ENCODE data around the gene EID1.

EID1 gene

DNA sequence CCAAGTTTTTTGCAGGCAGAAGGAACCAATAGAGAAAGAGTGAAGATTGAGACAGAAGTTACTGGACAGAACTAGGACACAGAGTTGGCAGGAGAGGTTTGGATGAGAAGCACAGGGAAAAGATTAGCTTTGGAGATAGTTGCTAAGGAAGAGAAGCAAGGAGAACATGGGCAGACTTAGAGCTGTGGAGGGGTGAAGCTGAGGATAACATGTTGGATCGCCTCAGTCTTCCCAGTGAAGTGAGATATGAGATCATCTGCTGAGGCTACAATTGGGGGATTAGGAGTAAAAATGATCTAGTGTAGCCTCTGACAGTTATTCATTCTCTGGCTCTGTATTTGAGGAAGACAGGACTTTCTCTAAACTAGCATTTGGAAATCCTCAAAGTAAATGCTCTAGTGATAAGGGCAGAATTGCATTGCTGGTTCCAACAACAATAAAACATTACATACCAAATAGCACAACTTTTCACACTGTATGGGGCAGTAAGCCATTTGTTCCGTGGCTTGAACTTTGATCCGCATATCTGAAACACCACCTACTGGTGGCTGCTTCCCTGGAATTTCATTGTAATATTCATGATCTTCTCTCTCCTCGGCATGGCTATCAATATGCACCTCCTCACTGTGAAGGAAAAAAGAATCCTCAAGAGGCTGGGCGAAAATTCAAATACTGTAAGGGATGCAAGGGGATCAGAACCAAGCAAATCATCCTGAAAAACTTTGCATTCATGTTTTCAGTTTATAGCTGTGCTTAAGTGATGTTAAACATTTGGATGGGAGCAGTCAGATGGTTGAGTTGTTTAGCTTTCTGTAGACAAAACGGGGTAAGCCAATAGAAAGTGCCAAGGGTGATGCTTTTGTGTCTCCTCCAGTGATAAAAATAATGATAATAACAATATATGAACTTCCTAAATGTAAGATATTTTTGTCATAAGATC is 22.2 kb upstream of the EID1 start:
- FAIRE-seq (no peak), DNase-seq (ENCODE audit: insufficient read length) (no peak)
- TF ChIP-seq POLR2AphosphoS5 (IDR thresholded peaks at IDR 0.05; ENCODE audit: low read depth, low read length): no peak
- no peak for TF ChIP-seq POLR2A (IDR thresholded peaks at IDR 0.05; ENCODE audit: low read depth, low read length)
- TF ChIP-seq TAF1 (IDR thresholded peaks at IDR 0.05; ENCODE audit: borderline replicate concordance, low read depth, low read length): no peak

DNA sequence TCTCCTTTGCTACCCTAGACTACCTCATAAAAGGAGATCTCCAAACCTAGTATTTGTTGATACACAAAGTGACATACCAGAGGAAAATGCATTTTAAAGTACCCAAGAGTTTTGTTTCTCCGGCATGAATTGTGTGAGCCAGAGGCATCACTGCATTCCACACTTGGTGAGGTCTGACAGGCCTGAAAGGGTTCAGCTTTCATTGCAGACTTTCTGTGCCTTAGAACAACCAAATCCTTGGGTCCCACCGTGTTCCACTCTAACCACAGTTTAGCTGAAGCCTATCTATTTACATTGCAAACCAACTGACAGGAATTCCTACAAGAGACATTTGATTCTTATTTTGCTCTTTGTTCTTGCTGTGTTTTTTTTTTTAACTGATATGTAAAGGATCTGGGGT is 21.0 kb upstream of the EID1 start:
- no peak for DNase-seq (ENCODE audit: insufficient read length)
- no peak for TF ChIP-seq POLR2AphosphoS5 (IDR thresholded peaks at IDR 0.05; ENCODE audit: low read depth, low read length)
- TF ChIP-seq TAF1 (IDR thresholded peaks at IDR 0.05; ENCODE audit: borderline replicate concordance, low read depth, low read length): no peak
- no peak for TF ChIP-seq POLR2A (IDR thresholded peaks at IDR 0.05; ENCODE audit: low read depth, low read length)
- no peak for FAIRE-seq

DNA sequence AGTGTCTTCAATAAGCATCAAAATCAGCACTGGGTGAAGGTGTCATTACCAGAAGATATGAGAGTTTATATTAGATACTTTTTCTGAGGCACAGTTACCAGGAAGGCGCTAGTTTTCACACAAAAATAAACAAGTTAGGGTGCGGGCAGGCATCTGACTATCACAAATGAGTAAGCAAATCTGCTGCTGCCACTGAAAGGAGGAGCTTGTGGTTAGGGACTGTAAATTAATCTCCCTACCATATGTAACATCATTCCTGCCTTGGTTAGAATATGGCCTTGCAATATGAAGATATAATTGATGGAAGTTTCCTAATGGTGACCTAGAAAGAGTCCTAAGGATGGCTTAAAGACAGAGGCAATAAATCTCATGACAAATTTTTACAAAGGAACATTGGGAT is 19.5 kb upstream of the EID1 start:
- FAIRE-seq (no peak), DNase-seq (ENCODE audit: insufficient read length) (no peak)
- TF ChIP-seq POLR2AphosphoS5 (IDR thresholded peaks at IDR 0.05; ENCODE audit: low read depth, low read length) (no peak), TAF1 (IDR thresholded peaks at IDR 0.05; ENCODE audit: borderline replicate concordance, low read depth, low read length) (no peak), POLR2A (IDR thresholded peaks at IDR 0.05; ENCODE audit: low read depth, low read length) (no peak)

DNA sequence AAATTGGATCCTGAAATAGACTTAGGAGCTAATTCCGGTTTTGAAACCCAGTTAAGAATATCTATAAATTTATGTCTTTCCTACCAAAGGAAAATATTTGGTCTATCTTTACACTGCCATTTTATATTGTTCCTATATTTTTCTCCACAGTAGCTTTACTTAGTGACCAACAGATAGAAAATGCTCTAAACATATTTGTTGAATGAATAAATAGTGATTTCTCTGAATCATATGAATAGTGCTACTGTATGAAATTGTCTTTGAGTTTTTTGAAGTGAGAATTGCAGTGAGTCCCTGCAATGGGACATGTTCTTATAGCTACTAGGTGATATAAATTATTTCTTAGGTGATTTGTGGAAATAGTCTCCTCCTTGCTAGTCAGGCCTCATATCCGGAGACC is 18.5 kb upstream of the EID1 start:
- FAIRE-seq: no peak
- DNase-seq (ENCODE audit: insufficient read length): no peak
- TF ChIP-seq POLR2A (IDR thresholded peaks at IDR 0.05; ENCODE audit: low read depth, low read length) (no peak), TAF1 (IDR thresholded peaks at IDR 0.05; ENCODE audit: borderline replicate concordance, low read depth, low read length) (no peak)

DNA sequence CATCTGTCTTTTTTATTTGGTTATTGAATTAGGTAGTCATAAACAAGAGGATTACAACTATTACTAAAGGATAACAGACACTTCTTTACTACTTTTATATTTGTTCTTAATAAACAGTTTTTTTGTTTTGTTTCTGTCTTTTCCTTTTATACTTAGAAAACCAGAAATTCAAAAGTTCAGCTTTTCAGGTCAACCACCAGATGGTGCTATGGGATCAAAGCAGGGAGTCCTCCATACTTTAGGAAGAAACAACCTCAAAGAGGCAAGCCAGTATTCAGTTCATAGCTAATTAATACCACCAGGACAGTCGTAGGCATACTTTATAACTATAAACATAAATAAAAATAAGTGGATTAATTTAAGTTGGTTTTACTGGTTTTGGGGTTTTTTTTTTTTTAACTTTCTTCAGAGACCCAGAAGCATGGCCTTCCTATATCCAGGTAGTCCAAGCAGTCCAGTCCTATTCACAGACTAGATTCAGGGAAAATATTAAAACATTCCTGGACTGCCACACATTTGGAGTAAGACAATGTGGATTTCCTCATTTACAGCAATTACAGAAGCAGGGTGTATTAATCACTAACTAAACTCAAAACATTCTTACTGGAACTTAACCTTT is 16.0 kb upstream of the EID1 start:
- DNase-seq (ENCODE audit: insufficient read length) (peak; percentile 21), FAIRE-seq (peak; percentile 44)
- TF ChIP-seq POLR2A (IDR thresholded peaks at IDR 0.05; ENCODE audit: low read depth, low read length) (no peak), TAF1 (IDR thresholded peaks at IDR 0.05; ENCODE audit: borderline replicate concordance, low read depth, low read length) (no peak), POLR2AphosphoS5 (IDR thresholded peaks at IDR 0.05; ENCODE audit: low read depth, low read length) (no peak)

DNA sequence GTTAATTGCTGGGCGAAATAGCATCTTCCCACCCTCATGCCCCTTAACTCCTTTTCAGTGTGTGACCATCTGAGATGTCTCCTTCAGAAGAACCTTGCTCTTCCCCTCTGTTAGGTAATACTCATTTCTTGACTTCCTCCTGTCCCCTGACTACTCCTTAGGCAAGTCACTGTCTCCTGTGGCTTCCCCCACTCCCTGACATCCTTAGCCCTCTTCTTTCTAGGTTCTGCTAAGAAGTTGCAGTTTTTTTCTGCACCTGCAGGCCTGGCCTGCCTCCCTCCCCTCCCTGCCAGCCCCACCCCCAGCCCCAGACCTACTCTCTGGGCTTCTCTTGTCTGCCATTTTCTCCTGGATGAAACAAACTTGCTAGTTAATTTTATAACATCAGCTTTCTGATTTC is 15.2 kb upstream of the EID1 start:
- DNase-seq (ENCODE audit: insufficient read length) (no peak), FAIRE-seq (peak; percentile 42)
- TF ChIP-seq POLR2AphosphoS5 (IDR thresholded peaks at IDR 0.05; ENCODE audit: low read depth, low read length) (no peak), TAF1 (IDR thresholded peaks at IDR 0.05; ENCODE audit: borderline replicate concordance, low read depth, low read length) (no peak), POLR2A (IDR thresholded peaks at IDR 0.05; ENCODE audit: low read depth, low read length) (no peak)

DNA sequence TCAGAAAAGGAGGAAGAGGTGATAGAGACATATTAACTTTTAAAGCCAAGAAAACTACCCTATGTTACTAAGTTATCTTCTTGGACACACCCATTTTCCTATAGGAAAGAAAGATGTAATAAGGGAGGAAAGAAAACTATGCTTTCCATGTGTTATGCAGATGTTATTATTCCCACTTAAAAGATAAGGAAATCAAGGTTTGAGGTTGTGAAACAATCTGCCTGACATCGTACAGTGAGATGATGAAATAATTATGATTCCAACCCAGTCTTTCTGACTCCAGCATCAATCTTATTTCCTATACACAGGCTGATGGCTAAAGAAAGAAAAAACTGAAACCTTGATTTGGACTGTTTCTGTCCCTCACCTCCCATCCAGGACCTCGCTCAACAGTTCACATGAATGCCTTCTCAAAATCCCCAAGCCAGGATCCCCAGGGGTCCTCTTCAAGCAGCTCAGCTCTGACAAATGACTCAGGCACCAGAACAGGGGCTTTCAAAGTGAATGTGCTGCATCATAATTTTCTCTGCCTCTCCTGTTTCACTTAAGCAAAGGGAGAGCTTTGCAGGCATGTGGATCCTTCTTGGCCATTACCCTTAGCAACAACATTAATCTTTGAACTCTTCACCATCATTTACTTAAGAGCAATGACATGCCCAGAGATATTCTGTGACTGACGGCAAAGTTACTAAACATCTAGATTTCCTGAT is 12.4 kb upstream of the EID1 start:
- no peak for FAIRE-seq
- no peak for DNase-seq (ENCODE audit: insufficient read length)
- TF ChIP-seq TAF1 (IDR thresholded peaks at IDR 0.05; ENCODE audit: borderline replicate concordance, low read depth, low read length): no peak

DNA sequence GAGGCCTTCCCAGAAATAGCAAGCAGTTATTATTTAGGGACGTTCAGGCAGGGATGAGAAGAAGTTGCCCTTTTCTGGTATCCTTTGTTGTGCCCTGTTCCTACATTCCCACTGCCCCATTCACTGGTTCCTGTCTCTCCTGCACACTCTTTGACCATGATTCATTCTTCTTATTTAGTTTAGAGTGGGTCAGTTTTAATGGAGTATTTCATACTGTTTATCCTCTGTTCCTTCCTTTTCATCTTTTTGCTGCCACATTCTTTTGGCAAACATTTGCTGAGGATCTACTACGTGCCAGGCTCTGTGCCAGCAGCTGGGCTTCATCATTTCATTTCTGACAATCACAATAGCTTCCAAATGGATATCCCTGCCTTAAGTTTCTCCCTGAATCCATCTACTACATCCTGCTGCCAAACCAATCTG is 11.8 kb upstream of the EID1 start:
- TF ChIP-seq TAF1 (IDR thresholded peaks at IDR 0.05; ENCODE audit: borderline replicate concordance, low read depth, low read length) (no peak), POLR2A (IDR thresholded peaks at IDR 0.05; ENCODE audit: low read depth, low read length) (no peak), POLR2AphosphoS5 (IDR thresholded peaks at IDR 0.05; ENCODE audit: low read depth, low read length) (no peak)
- FAIRE-seq (no peak), DNase-seq (ENCODE audit: insufficient read length) (no peak)

DNA sequence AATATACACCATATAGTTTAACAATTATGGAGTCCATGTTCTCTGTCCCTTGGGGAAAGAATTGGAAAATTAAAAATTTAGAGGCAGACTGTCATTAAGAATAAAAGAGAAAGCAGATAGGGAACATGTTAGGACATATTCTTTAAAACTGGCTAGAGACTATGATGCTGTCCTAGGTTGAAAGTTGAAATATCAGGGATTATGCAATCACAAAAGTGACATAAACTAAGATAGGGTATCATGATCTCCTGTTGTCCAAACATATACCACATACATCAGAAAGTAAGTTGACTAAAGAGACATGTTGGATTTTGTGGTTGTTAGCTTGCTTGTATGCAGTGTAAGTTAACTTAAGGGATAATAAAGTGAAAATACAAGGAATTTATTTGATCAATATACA is 9.9 kb upstream of the EID1 start:
- DNase-seq (ENCODE audit: insufficient read length): no peak
- no peak for FAIRE-seq
- no peak for TF ChIP-seq POLR2A (IDR thresholded peaks at IDR 0.05; ENCODE audit: low read depth, low read length)
- no peak for TF ChIP-seq TAF1 (IDR thresholded peaks at IDR 0.05; ENCODE audit: borderline replicate concordance, low read depth, low read length)
- TF ChIP-seq POLR2AphosphoS5 (IDR thresholded peaks at IDR 0.05; ENCODE audit: low read depth, low read length): no peak

DNA sequence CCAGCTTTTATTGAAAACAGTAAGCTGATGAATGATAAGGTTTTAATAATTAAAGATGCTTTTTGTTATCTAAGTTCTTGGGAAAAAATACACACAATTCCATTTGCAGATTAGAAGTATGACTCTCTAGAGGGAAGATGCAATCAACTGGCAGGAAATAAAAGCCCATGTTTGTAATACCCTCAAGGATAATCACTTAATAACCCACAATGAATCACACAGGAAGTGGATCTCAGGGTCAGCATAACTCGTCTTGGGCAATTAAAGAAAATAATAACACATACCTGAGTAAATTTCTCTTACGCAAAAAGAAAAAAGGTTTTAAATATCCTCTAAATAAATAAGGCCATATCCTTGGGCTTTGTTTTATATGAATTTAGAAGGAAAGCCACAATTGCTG is 9.4 kb upstream of the EID1 start:
- no peak for FAIRE-seq
- TF ChIP-seq POLR2AphosphoS5 (IDR thresholded peaks at IDR 0.05; ENCODE audit: low read depth, low read length) (no peak), POLR2A (IDR thresholded peaks at IDR 0.05; ENCODE audit: low read depth, low read length) (no peak), TAF1 (IDR thresholded peaks at IDR 0.05; ENCODE audit: borderline replicate concordance, low read depth, low read length) (no peak)
- DNase-seq (ENCODE audit: insufficient read length): no peak

DNA sequence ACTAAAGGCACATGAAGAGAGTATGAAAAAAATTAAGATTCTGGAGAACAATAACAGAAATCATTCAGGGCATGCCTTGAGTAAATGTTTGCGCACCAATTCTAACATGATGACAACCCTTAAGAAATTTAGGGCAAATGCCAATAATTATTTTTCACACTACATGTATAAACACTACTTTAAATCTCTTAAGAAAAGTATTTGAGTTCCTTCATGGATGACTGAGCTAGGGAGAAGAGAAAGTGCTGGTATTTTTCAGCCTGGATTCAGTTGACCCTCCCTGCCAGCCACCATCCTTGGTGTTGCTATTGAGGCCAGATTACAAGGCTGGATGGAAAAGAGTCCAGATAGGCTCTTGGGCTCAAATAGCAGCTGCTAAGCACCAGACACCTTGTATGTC is 8.0 kb upstream of the EID1 start:
- no peak for FAIRE-seq
- TF ChIP-seq POLR2AphosphoS5 (IDR thresholded peaks at IDR 0.05; ENCODE audit: low read depth, low read length) (no peak), TAF1 (IDR thresholded peaks at IDR 0.05; ENCODE audit: borderline replicate concordance, low read depth, low read length) (no peak), POLR2A (IDR thresholded peaks at IDR 0.05; ENCODE audit: low read depth, low read length) (no peak)

More for the DNA sequence above, 8.0 kb upstream of the EID1 start:
- no peak for DNase-seq (ENCODE audit: insufficient read length)
